Endothelial cell of umbilical vein (primary cell): Measurements from ENCODE around the gene CHML. TPM values are rescaled to one million over a fixed set of nuclear protein-coding genes. Genes with fewer than 3 reads are reported as not detected.

Source experiments
- BruUV-seq: library from RNA; stranded (reverse); fragments of 400-500 nt; replicated peaks from 2 replicates; lab custom pipeline; 2021; lab: Mats Ljungman, UMichigan
- CTCF ChIA-PET: fragments of 300-600, 350-600 bp; sonication (Branson Sonifier 250); formaldehyde crosslinking; loops from one replicate; lab custom pipeline; 2021; ENCODE audit warnings: antibody characterized with exemption, inconsistent platforms; lab: Charles Lee
- POLR2A ChIA-PET: fragments of 300-600, 350-600 bp; sonication (Branson Sonifier 250); formaldehyde crosslinking; loops from one replicate; lab custom pipeline; 2021; ENCODE audit warnings: antibody characterized with exemption, inconsistent platforms; lab: Charles Lee
- DNase-seq: peaks from one replicate; pipeline ENCODE4 v3.0.0-alpha.2; 2011; ENCODE audit warnings: low read depth, low spot score
- FAIRE-seq: peaks from 2 replicates; lab custom pipeline; 2011; peaks lifted over from hg19 to GRCh38; lab: Jason Lieb, UNC
- H2AFZ ChIP-seq: 2 replicates; pipeline ENCODE4 v1.6.0; 2012; ENCODE audit warnings: low read depth, low read length, control low read depth, inconsistent platforms
- H3K27ac ChIP-seq: 2 replicates; pipeline ENCODE4 v1.5.1; 2011; ENCODE audit warnings: low read depth, mild to moderate bottlenecking, control low read depth, low read length, moderate library complexity; ENCODE audit not compliant: insufficient read depth
- H3K27me3 ChIP-seq, 2 experiments: 2 replicates each; pipeline versions ENCODE4 v1.6.0 to v1.6.1; 2011; ENCODE audit warnings: low read length in 2 of 2, mixed read lengths in 1 of 2; ENCODE audit not compliant: control insufficient read depth in 2 of 2, insufficient read depth in 2 of 2
- H3K36me3 ChIP-seq, 2 experiments: 2 replicates in 1 of 2; 3 replicates in 1 of 2; pipeline ENCODE4 v1.5.1; 2011; ENCODE audit warnings: low read length in 2 of 2, mild to moderate bottlenecking in 1 of 2, moderate library complexity in 1 of 2; ENCODE audit not compliant: control insufficient read depth in 2 of 2, insufficient read depth in 2 of 2; ENCODE audit errors: extremely low read depth in 1 of 2
- H3K4me1 ChIP-seq: 3 replicates; pipeline ENCODE4 v1.5.1; 2011; ENCODE audit warnings: mild to moderate bottlenecking, low read length; ENCODE audit not compliant: control insufficient read depth, insufficient read depth; ENCODE audit errors: extremely low read depth
- H3K4me2 ChIP-seq: 2 replicates; pipeline ENCODE4 v1.6.1; 2011; ENCODE audit warnings: low read length, control low read depth, mixed read lengths; ENCODE audit not compliant: insufficient read depth
- H3K4me3 ChIP-seq, 3 experiments: fragments of 200-600 bp in 1 of 3; sonication (generic), shearing (Covaris generic) in 1 of 3; replicated peaks in 1 of 3; 2 replicates each; pipeline ENCODE4 v1.5.1; 2011 to 2016; ENCODE audit warnings: control low read depth in 3 of 3, low read length in 3 of 3, mild to moderate bottlenecking in 2 of 3, inconsistent platforms in 1 of 3, low read depth in 1 of 3, moderate library complexity in 1 of 3; ENCODE audit not compliant: insufficient read depth in 1 of 3
- H3K79me2 ChIP-seq: 2 replicates; pipeline ENCODE4 v1.6.0; 2012; ENCODE audit warnings: low read length, inconsistent platforms; ENCODE audit not compliant: control insufficient read depth, insufficient read depth
- H3K9ac ChIP-seq: replicated peaks from 2 replicates; pipeline ENCODE3; 2011; ENCODE audit warnings: low read length, control low read depth; ENCODE audit not compliant: insufficient read depth; ENCODE audit errors: extremely low read depth
- H3K9me1 ChIP-seq: replicated peaks from 3 replicates; pipeline ENCODE4 v1.6.0; 2011; ENCODE audit warnings: mild to moderate bottlenecking, low read length; ENCODE audit not compliant: control insufficient read depth, insufficient read depth; ENCODE audit errors: extremely low read depth
- H3K9me3 ChIP-seq: replicated peaks from 2 replicates; pipeline ENCODE4 v1.5.1; 2012; ENCODE audit warnings: low read length, inconsistent platforms; ENCODE audit not compliant: control insufficient read depth, insufficient read depth
- H4K20me1 ChIP-seq: replicated peaks from 2 replicates; pipeline ENCODE3; 2011; ENCODE audit warnings: mild to moderate bottlenecking, low read length; ENCODE audit not compliant: control insufficient read depth, insufficient read depth; ENCODE audit errors: extremely low read depth
- CTCF ChIP-seq, 2 donors: IDR thresholded peaks; 1 replicate in 1 of 2; 2 replicates in 1 of 2; pipeline ENCODE4 v1.5.1; 2011; ENCODE audit warnings: low read length in 2 of 2, mild to moderate bottlenecking in 2 of 2, moderate library complexity in 2 of 2, control low read depth in 1 of 2, inconsistent platforms in 1 of 2, low read depth in 1 of 2; ENCODE audit not compliant: insufficient read depth in 1 of 2; ENCODE audit errors: extremely low read depth in 1 of 2
- JUN ChIP-seq: IDR thresholded peaks from 2 replicates; pipeline ENCODE4 v1.6.1; 2011; ENCODE audit warnings: borderline replicate concordance, low read depth; ENCODE audit not compliant: insufficient read length, insufficient read depth
- MYC ChIP-seq: IDR thresholded peaks from one replicate; pipeline ENCODE4 v1.6.1; 2011; ENCODE audit warnings: mild to moderate bottlenecking, low read depth, low read length
- POLR2A ChIP-seq: IDR thresholded peaks from 2 replicates; pipeline ENCODE4 v1.6.1; 2012; ENCODE audit warnings: low read depth, mild to moderate bottlenecking, control low read depth, low read length
- POLR2AphosphoS5 ChIP-seq: IDR thresholded peaks from 2 replicates; pipeline ENCODE4 v1.6.1; 2012; ENCODE audit warnings: low read depth, mild to moderate bottlenecking, control low read depth, low read length, moderate library complexity; ENCODE audit not compliant: insufficient read depth
- dilution Hi-C: fragments of 300-500 bp; cut with MboI; formaldehyde crosslinking; loops from one replicate; pipeline ENCODE4 v1.15.0; 2019; ENCODE audit warnings: low sequenced_read_pairs; ENCODE audit not compliant: extremely low pct_ligation_motif_present
- intact Hi-C: fragments of 100-400 bp; cut with micrococcal nuclease; formaldehyde crosslinking; loops from one replicate; pipeline ENCODE4 v1.10.0; 2022
- polyA plus RNA-seq, 4 experiments: library from polyadenylated mRNA; depleted of rRNA in 3 of 4; stranded (reverse) in 3 of 4; unstranded in 1 of 4; fragments of >200 nt; gene quantifications; 2 replicates each; pipeline versions ENCODE4 v1.2.1 to v1.2.3, GENCODE V29; 2011 to 2012; ENCODE audit warnings: missing spikeins in 1 of 4
- total RNA-seq: library from RNA; stranded (reverse); gene quantifications from 2 replicates; pipeline ENCODE4 v1.2.3, GENCODE V29; 2021
- TF ChIP-seq, protein P1 (sequence below): IDR thresholded peaks from 2 replicates; pipeline ENCODE4 v1.6.1; 2011; ENCODE audit not compliant: insufficient read depth, insufficient read length

The CHML gene
- total and polyA plus RNA-seq, 2 donors (not counting 3 experiments of a cell fraction or from before 2014, with no cell fraction given), result 3.3 to 22.3 TPM

DNA sequence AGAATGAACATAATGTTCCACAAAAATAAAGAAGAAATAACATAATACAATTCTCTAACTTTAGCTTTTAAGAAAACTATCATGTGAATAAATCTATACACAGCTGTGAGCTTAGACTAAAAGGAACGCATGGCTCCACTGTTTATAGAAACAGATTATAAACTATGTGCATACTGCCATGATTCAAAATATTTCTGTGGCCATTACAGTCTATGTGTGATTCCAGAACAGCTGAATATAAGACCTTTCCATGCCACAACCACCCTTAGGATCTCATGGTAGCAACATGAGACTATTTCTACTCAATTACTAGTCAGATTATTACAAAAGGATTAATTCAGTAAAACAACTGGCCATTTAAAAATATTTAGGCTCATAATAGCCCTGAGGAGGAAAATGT is 3.9 kb downstream of the CHML start:
- no peaks in the 10 kb centered on the region for H3K27me3 ChIP-seq
- H3K36me3 ChIP-seq, result peaks cover 2 to 5% of the 10 kb centered on the region in 2 experiments
- POLR2A ChIA-PET, result no interaction called here
- H3K27ac ChIP-seq, result no peak overlapping the region
- intact Hi-C loops (loop anchor here (10.0 kb wide), 1 partner anchor 281 kb away; the partner anchor contains the start of gene RGS7), dilution Hi-C loops (no loop called here)
- H3K9ac ChIP-seq, result no peak overlapping the region
- TF ChIP-seq MYC (no peak), POLR2A (no peak), CTCF (IDR thresholded peaks at IDR 0.05; ENCODE audit: extremely low read depth in 1 of 2, insufficient read depth in 1 of 2, low read depth in 1 of 2, low read length in 2 of 2) (no peak)
- TF ChIP-seq, protein P1, sequence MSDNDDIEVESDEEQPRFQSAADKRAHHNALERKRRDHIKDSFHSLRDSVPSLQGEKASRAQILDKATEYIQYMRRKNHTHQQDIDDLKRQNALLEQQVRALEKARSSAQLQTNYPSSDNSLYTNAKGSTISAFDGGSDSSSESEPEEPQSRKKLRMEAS, result no peak
- no peaks in the 10 kb centered on the region for H3K9me3 ChIP-seq
- H2AFZ ChIP-seq, result no peak overlapping the region
- H3K4me1 ChIP-seq, result peaks cover 30% of the 10 kb centered on the region
- no peak for DNase-seq
- CTCF ChIA-PET, result interaction anchor here (1.3 to 3.1 kb wide), 2 partner anchors 12 to 25 kb away, joined by 3 to 12 read pairs; no protein-coding TSS in a partner anchor
- peaks cover 4% of the 10 kb centered on the region for H4K20me1 ChIP-seq
- no peak overlapping the region for H3K4me3 ChIP-seq
- no TSS peak for BruUV-seq
- no peak overlapping the region for H3K4me2 ChIP-seq
- H3K79me2 ChIP-seq, result peaks cover 60% of the 10 kb centered on the region
- FAIRE-seq, result no peak
- H3K9me1 ChIP-seq, result no peaks in the 10 kb centered on the region

DNA sequence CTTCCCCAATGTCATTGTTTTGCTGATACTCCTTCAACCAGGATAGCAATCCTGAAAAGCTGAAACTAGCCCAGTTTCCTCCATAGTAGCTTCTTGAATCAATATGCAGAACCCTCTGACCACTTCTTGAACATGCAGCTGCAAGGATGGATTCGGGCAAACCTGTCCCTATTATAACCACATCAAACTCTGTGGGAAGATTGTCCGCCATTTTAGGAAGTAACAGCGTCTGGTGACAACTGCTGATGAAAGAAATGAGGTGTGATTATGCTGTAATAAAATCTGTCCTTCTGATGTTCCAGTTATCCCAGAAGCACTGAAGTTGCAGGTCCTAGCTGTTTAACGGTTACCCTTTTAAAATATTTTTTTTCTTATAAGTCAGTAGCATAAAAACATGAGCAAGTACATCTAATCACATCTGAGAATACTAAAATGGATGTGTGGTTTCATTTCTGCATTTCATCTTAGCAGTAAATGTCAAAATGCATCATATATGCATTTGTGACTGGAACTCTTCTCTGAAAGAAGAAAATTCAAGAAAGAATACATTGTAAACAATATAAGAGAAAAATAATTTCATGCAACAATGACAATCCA is 4.5 kb downstream of the CHML start:
- Histone ChIP-seq H3K4me3 (no peak overlapping the region), H3K4me2 (no peak overlapping the region), H3K9me1 (no peaks in the 10 kb centered on the region), H3K27ac (no peak overlapping the region), H3K9ac (no peak overlapping the region), H3K4me1 (peaks cover 24% of the 10 kb centered on the region), H3K36me3 (peaks cover 2 to 5% of the 10 kb centered on the region in 2 experiments), H3K9me3 (no peaks in the 10 kb centered on the region), H2AFZ (no peak overlapping the region), H4K20me1 (peaks cover 4% of the 10 kb centered on the region), H3K79me2 (peaks cover 60% of the 10 kb centered on the region), H3K27me3 (no peaks in the 10 kb centered on the region)
- no peak for FAIRE-seq
- DNase-seq, result no peak
- BruUV-seq, result no TSS peak
- CTCF ChIA-PET, result interaction anchor here (0.8 to 3.1 kb wide), 3 partner anchors 8 to 25 kb away, joined by 3 to 12 read pairs (median 3); no protein-coding TSS in a partner anchor
- TF ChIP-seq, protein P1, result no peak
- TF ChIP-seq JUN (no peak), POLR2AphosphoS5 (no peak)
- intact Hi-C loops, result loop anchor here (10.0 kb wide), 1 partner anchor 281 kb away; the partner anchor contains the start of gene RGS7
- POLR2A ChIA-PET, result no interaction called here
- dilution Hi-C loops, result no loop called here
